GM13977 (cell line): ENCODE measurements around the gene RNASE8.

ENCODE experiments used
- DNase-seq: peaks from one replicate; pipeline ENCODE4 v3.0.0; 2012; ENCODE audit warnings: low spot score
- CTCF ChIP-seq: IDR thresholded peaks from 2 replicates; pipeline ENCODE4 v1.5.1; 2012; ENCODE audit warnings: mild to moderate bottlenecking, control low read depth; ENCODE audit not compliant: insufficient read depth; ENCODE audit errors: extremely low read depth, missing control alignments
- in situ Hi-C: fragments of 300-500 bp; cut with MboI; formaldehyde crosslinking; loops from one replicate; pipeline ENCODE4 v1.12.0; 2022; ENCODE audit warnings: low sequenced_read_pairs, low pct_unique_long_range_greater_than_20kb, mixed read lengths, inconsistent platforms; ENCODE audit not compliant: unreplicated experiment

Gene RNASE8

GRCh38 chr14:21095430-21096205 lies 38.0 kb downstream of the RNASE8 start:
- TF ChIP-seq CTCF, result no peak
- in situ Hi-C loops, result no loop called here
- peak; percentile 18 for DNase-seq

DNA sequence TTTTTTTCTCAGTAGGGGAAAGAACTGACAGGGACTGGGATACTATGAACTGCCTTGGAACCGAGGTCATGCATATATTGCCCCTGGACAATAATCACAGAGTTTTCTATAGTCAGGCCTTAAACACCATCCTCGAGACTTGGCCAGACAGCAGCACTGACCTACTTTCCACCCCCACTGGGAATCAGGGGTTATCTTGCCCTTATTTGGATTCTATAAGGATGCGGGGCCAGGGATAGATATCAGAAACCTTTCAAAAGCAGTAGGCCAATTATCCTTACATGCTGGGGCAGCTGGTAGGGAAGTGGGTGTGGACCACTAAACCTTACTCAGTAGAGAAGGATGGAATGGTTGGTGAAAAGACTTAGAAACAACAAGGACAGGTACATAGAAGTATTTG lies 38.8 kb downstream of the RNASE8 start:
- in situ Hi-C loops, result no loop called here
- no peak for DNase-seq
- TF ChIP-seq CTCF, result no peak

DNA sequence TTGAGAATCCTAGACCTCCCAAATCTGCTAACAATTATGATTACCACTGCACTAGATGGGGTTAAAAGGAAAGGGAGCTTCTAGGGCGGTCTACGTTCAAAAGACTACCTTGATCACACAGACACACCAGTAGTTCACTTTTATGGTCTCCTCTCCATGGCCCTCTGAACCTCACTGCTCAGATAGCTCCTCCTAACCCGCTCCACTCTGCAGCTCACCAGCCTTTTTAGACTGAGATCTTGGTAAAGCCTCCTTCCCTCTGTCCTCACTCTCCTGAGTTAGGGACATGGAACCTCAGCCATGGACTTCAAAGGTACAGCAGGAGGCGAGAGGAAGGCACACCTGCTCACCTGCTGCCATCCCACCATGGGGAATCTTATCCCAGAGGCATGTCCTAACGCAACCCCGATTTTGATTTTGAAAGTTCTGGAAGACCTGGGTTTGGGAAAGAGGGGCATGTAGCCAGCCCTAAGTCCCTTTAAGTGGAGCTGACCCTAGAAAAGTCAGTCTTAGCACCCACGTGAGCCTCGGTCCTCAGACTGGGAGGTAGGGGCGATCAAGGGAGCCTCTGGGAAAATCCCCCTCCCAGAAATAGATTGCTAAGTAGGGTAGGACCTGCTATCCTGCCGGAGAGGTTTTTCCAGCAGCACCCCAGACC lies 39.5 kb downstream of the RNASE8 start:
- no peak for TF ChIP-seq CTCF
- in situ Hi-C loops, result no loop called here
- peak; percentile 25 for DNase-seq

GRCh38 chr14:21097636-21098075 lies 40.0 kb downstream of the RNASE8 start:
- TF ChIP-seq CTCF, result no peak
- in situ Hi-C loops, result no loop called here
- DNase-seq, result no peak

- in situ Hi-C loops, result no loop called here
- peak; percentile 1 for TF ChIP-seq CTCF
- peak; percentile 70 for DNase-seq
These were observed 40.7 kb downstream of the RNASE8 start, which contains the start of gene ZNF219 for GRCh38 chr14:21098076-21098891. ZNF219 (minus strand) TSS chr14:21098655; CDS start chr14:21093591, 5,064 bp downstream.

DNA sequence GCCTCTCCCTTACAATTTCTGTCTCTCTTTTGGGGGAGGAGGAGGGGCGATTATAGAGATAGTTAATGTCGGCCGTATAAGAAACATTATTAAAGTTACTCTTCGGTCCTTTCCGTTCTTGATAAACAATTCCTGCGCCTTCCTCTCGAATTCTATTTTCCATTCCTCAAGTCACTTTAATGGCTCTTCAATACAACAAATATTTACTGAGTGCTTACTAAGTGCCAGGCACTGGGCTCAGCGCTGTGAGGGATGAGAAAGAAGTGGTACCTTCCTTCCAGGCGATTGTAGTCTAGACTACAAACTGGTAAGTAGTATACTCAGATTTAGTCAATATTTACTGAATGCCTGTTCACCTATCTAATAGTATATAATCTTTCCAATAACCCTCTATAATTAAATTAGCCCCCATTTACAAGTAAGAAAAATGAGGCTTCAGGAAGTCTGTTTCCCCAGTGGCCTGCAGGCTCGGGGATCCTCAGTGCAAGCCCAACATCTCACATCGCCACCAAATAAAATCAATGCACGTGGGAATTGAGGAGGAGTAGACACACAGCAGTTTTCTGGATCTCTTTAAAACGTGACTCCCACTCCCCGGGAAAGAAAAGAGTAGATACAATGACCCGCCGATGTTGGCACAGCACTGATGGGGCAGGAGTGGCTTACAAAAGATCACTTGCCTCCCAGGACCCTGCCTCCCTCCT lies 41.4 kb downstream of the RNASE8 start:
- in situ Hi-C loops, result no loop called here
- DNase-seq, result peak; percentile 13
- TF ChIP-seq CTCF, result no peak
